Vein endothelial cell (primary cell): ENCODE data around the gene GMPPA. TPM values are rescaled to one million over a fixed set of nuclear protein-coding genes. Genes with fewer than 3 reads are reported as not detected.

ENCODE experiments used
- small RNA-seq: library from RNA; depleted of rRNA; stranded (forward); fragments of <200 nt; gene quantifications from one replicate; pipeline ENCODE3, GENCODE V24; 2012
- total RNA-seq: library from RNA; depleted of rRNA; stranded (reverse); fragments of >200 nt; gene quantifications from 2 replicates; pipeline ENCODE4 v1.2.3, GENCODE V29; 2012

The GMPPA gene
- total RNA-seq = 33.9 and 40.2 TPM in 2 replicates

GRCh38 chr2:219498280-219499057, at the start of gene GMPPA:
Gene GMPPA, plus strand, starts transcription at chr2:219498891. Its CDS starts 1,085 bp downstream, at chr2:219499976.

GRCh38 chr2:219514196-219514761, 15.6 kb downstream of the GMPPA start, which contains the start of gene ASIC4:
Gene ASIC4, plus strand, starts transcription at chr2:219514482. Its CDS starts 243 bp downstream, at chr2:219514725.

GRCh38 chr2:219543596-219544358, 45.1 kb downstream of the GMPPA start, which contains the start of the genes CHPF and TMEM198:
Gene CHPF, minus strand, starts transcription at chr2:219543809. Its CDS starts 271 bp downstream, at chr2:219543538.
Gene TMEM198, plus strand, starts transcription at chr2:219544028. Its CDS starts 700 bp downstream, at chr2:219544728.

Small RNA genes within 50 kb of the gene (small RNA-seq; reads per million reads assigned to genes)
- not detected for gene MIR3132

Other genes starting within 250 kb of the GMPPA start
- not detected in 2 replicates for gene TUBA4B, start 245.6 kb upstream of the GMPPA start, total RNA-seq
- 24.8 and 25.0 TPM in 2 replicates for gene TUBA4A, start 245.0 kb upstream of the GMPPA start, total RNA-seq
- gene DNAJB2, start 219.5 kb upstream of the GMPPA start, total RNA-seq = 19.6 and 24.5 TPM in 2 replicates
- not detected in 2 replicates for gene PTPRN, start 189.5 kb upstream of the GMPPA start, total RNA-seq
- not detected in 2 replicates for gene RESP18, start 166.1 kb upstream of the GMPPA start, total RNA-seq
- gene DNPEP, start 111.0 kb upstream of the GMPPA start, total RNA-seq = 57.2 and 60.8 TPM in 2 replicates
- gene DES, start 80.5 kb upstream of the GMPPA start, total RNA-seq = under 0.01 TPM in 1 of 2 replicates, not detected in the other
- under 0.01 and 1.4 TPM in 2 replicates for gene SPEG, start 64.0 kb upstream of the GMPPA start, total RNA-seq
- gene ASIC4, start 15.6 kb downstream of the GMPPA start, total RNA-seq = not detected in 2 replicates
- 1.9 and 2.0 TPM in 2 replicates for gene CHPF, start 44.9 kb downstream of the GMPPA start, total RNA-seq
- gene TMEM198, start 45.1 kb downstream of the GMPPA start, total RNA-seq = not detected in 2 replicates
- 18.5 and 22.5 TPM in 2 replicates for gene OBSL1, start 72.6 kb downstream of the GMPPA start, total RNA-seq
- not detected in 2 replicates for gene INHA, start 73.4 kb downstream of the GMPPA start, total RNA-seq
- 10.0 and 12.4 TPM in 2 replicates for gene STK11IP, start 99.0 kb downstream of the GMPPA start, total RNA-seq
- 0.10 and 0.33 TPM in 2 replicates for gene SLC4A3, start 128.7 kb downstream of the GMPPA start, total RNA-seq